Adrenal gland (tissue), 5 donors: Measurements from ENCODE around the gene COL6A1.

Experiments used
- CTCF ChIP-seq, 6 experiments: fragments of 450-650 bp in 4 of 6; fragments of 200-600 bp in 2 of 6; sonication (generic) in 1 of 6; IDR thresholded peaks; 1 replicate in 5 of 6; 2 replicates in 1 of 6; pipeline versions ENCODE4 v1.5.1 to v1.8.0; 2016 to 2021; ENCODE audit warnings: antibody characterized with exemption in 6 of 6, mild to moderate bottlenecking in 2 of 6, moderate library complexity in 1 of 6
- POLR2A ChIP-seq, 2 donors: fragments of 450-650 bp; IDR thresholded peaks; one replicate each; pipeline ENCODE4 v1.6.1; 2017; ENCODE audit warnings: antibody characterized with exemption in 2 of 2, mild to moderate bottlenecking in 2 of 2, moderate library complexity in 1 of 2
- donor health status: DM: no; HTN: no; CAD: no.

- TF ChIP-seq CTCF (IDR thresholded peaks at IDR 0.05) (no peak), POLR2A (IDR thresholded peaks at IDR 0.05) (no peak)
Observed at GRCh38 chr21:45942755-45943629, 38.6 kb upstream of the COL6A1 start.
